ENCODE results near the gene DISP2.

DNA sequence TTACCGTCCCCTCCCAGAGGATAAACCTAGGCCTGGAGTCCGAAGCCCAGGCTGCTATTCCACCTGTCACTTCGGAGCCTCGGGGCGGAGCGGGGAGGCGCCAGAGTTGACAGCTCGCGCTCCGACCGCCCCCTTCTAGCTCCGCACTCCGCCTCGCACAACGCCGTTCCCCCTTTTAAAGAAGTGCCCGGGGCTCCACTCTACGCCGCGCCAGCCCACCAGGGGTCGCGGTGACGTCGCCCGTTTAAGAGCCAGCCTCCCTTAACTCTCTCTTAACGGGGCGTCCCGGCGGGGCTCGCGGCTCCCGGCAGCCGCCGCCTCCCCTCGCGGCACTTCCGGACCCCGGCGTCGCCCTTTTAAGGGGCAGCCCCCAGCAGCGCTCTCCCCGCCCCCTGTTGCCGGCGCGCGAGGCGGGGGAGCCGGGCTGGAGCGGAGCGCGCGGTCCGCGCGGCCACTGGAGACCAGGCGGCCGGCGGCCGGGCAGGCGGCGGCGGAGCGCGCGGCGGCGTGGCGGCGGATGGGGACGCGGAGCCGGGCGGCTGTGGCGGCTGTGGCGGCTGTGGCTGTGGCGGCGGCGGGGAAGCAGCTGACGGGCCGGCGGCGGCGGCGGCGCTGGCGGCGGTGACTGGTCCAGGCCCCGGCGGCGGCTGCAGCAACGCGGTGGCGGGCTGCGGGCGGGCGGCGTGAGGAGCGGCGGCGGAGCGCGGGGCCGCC, 34.6 kb upstream of the DISP2 start, which contains the start of gene INAFM2:
- TF ChIP-seq EZH2phosphoT487 (IDR thresholded peaks at IDR 0.05; ENCODE audit: borderline replicate concordance): no peak
- TF ChIP-seq, protein P1, sequence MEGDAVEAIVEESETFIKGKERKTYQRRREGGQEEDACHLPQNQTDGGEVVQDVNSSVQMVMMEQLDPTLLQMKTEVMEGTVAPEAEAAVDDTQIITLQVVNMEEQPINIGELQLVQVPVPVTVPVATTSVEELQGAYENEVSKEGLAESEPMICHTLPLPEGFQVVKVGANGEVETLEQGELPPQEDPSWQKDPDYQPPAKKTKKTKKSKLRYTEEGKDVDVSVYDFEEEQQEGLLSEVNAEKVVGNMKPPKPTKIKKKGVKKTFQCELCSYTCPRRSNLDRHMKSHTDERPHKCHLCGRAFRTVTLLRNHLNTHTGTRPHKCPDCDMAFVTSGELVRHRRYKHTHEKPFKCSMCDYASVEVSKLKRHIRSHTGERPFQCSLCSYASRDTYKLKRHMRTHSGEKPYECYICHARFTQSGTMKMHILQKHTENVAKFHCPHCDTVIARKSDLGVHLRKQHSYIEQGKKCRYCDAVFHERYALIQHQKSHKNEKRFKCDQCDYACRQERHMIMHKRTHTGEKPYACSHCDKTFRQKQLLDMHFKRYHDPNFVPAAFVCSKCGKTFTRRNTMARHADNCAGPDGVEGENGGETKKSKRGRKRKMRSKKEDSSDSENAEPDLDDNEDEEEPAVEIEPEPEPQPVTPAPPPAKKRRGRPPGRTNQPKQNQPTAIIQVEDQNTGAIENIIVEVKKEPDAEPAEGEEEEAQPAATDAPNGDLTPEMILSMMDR (conservative IDR thresholded peaks at IDR 0.05; ENCODE audit: low read length): peak; percentile 47
